H9 (cell line): ENCODE results near the gene TSPAN9. TPM values are rescaled to one million over a fixed set of nuclear protein-coding genes. Genes with fewer than 3 reads are reported as not detected.

Source experiments
- DNase-seq: peaks from one replicate; pipeline ENCODE4 v3.0.0-alpha.2; 2017
- H2AFZ ChIP-seq: one replicate; pipeline ENCODE4 v1.6.1; 2013; ENCODE audit warnings: mild to moderate bottlenecking, low read length, control low read depth, moderate library complexity
- H2AK5ac ChIP-seq: 2 replicates; pipeline ENCODE4 v1.6.1; 2013; ENCODE audit warnings: low read length, control low read depth, mixed read lengths; ENCODE audit not compliant: insufficient read length
- H2BK120ac ChIP-seq: one replicate; pipeline ENCODE4 v1.6.1; 2013; ENCODE audit warnings: low read depth, mild to moderate bottlenecking, low read length, control low read depth, inconsistent platforms; ENCODE audit not compliant: poor library complexity, severe bottlenecking
- H2BK12ac ChIP-seq: 2 replicates; pipeline ENCODE4 v1.6.1; 2013; ENCODE audit warnings: low read length, control low read depth, mixed read lengths, low read depth; ENCODE audit not compliant: insufficient read length
- H2BK15ac ChIP-seq: 2 replicates; pipeline ENCODE4 v1.6.1; 2013; ENCODE audit warnings: low read depth, low read length, control low read depth
- H2BK20ac ChIP-seq: one replicate; pipeline ENCODE4 v1.6.1; 2013; ENCODE audit warnings: low read depth, mild to moderate bottlenecking, low read length, control low read depth, inconsistent platforms; ENCODE audit not compliant: poor library complexity, severe bottlenecking
- H2BK5ac ChIP-seq: 2 replicates; pipeline ENCODE4 v1.6.1; 2013; ENCODE audit warnings: low read length, control low read depth, mixed read lengths; ENCODE audit not compliant: insufficient read length
- H3K14ac ChIP-seq: 2 replicates; pipeline ENCODE4 v1.6.1; 2013; ENCODE audit warnings: low read length, control low read depth; ENCODE audit not compliant: insufficient read depth
- H3K18ac ChIP-seq: 2 replicates; pipeline ENCODE4 v1.6.1; 2013; ENCODE audit warnings: low read depth, mild to moderate bottlenecking, mixed read lengths, low read length, control low read depth; ENCODE audit not compliant: insufficient read length
- H3K23ac ChIP-seq: 2 replicates; pipeline ENCODE4 v1.6.1; 2013; ENCODE audit warnings: low read length, control low read depth, mixed read lengths, low read depth; ENCODE audit not compliant: insufficient read length
- H3K23me2 ChIP-seq: 2 replicates; pipeline ENCODE4 v1.6.1; 2013; ENCODE audit warnings: low read depth, mild to moderate bottlenecking, mixed read lengths, low read length, control low read depth; ENCODE audit not compliant: insufficient read length, poor library complexity, severe bottlenecking
- H3K27ac ChIP-seq: 2 replicates; pipeline ENCODE4 v1.5.1; 2013; ENCODE audit warnings: low read length, control low read depth, mixed read lengths, low read depth; ENCODE audit not compliant: insufficient read length
- H3K27me3 ChIP-seq: 2 replicates; pipeline ENCODE4 v1.6.1; 2013; ENCODE audit warnings: low read length, control low read depth, inconsistent platforms; ENCODE audit not compliant: insufficient read depth
- H3K4ac ChIP-seq: 2 replicates; pipeline ENCODE4 v1.6.1; 2013; ENCODE audit warnings: low read depth, mild to moderate bottlenecking, control low read depth, inconsistent platforms, low read length, moderate library complexity
- H3K4me1 ChIP-seq: 2 replicates; pipeline ENCODE4 v1.6.1; 2013; ENCODE audit warnings: low read length, control low read depth, inconsistent platforms; ENCODE audit not compliant: insufficient read depth
- H3K4me2 ChIP-seq: 2 replicates; pipeline ENCODE4 v1.6.1; 2013; ENCODE audit warnings: low read length, control low read depth, mixed read lengths; ENCODE audit not compliant: insufficient read length, insufficient read depth
- H3K56ac ChIP-seq: 2 replicates; pipeline ENCODE4 v1.6.1; 2013; ENCODE audit warnings: low read depth, mild to moderate bottlenecking, mixed read lengths, low read length, control low read depth; ENCODE audit not compliant: insufficient read length
- H3K79me1 ChIP-seq: 2 replicates; pipeline ENCODE4 v1.6.1; 2013; ENCODE audit warnings: low read depth, mild to moderate bottlenecking, moderate library complexity, low read length, control low read depth, inconsistent platforms; ENCODE audit not compliant: insufficient read depth, poor library complexity, severe bottlenecking
- H3K79me2 ChIP-seq: 2 replicates; pipeline ENCODE4 v1.6.1; 2013; ENCODE audit warnings: low read length, control low read depth, inconsistent platforms; ENCODE audit not compliant: insufficient read depth
- H3K9ac ChIP-seq: 2 replicates; pipeline ENCODE4 v1.6.1; 2013; ENCODE audit warnings: low read length, control low read depth, mixed read lengths; ENCODE audit not compliant: insufficient read length; ENCODE audit errors: extremely low read depth
- H3K9me3 ChIP-seq: one replicate; pipeline ENCODE4 v1.6.1; 2013; ENCODE audit warnings: low read depth, low read length, inconsistent platforms; ENCODE audit not compliant: control insufficient read depth
- H3T11ph ChIP-seq: one replicate; pipeline ENCODE4 v1.6.1; 2013; ENCODE audit warnings: mild to moderate bottlenecking, low read length, control low read depth, inconsistent platforms
- H4K20me1 ChIP-seq: one replicate; pipeline ENCODE4 v1.6.1; 2013; ENCODE audit not compliant: control insufficient read depth, insufficient read length, insufficient read depth
- H4K5ac ChIP-seq: 2 replicates; pipeline ENCODE4 v1.6.1; 2013; ENCODE audit warnings: low read depth, mild to moderate bottlenecking, mixed read lengths, low read length, control low read depth; ENCODE audit not compliant: insufficient read length
- H4K8ac ChIP-seq: replicated peaks from 2 replicates; pipeline ENCODE4 v1.6.1; 2013; ENCODE audit warnings: low read length, control low read depth, mixed read lengths, low read depth; ENCODE audit not compliant: insufficient read length
- H4K91ac ChIP-seq: 2 replicates; pipeline ENCODE4 v1.6.1; 2013; ENCODE audit warnings: low read depth, mild to moderate bottlenecking, moderate library complexity, mixed read lengths, low read length, control low read depth; ENCODE audit not compliant: insufficient read length
- H3K27ac Mint-ChIP-seq, 3 experiments: 2 replicates in 2 of 3; 3 replicates in 1 of 3; pipeline ENCODE4 v1.8.0; 2020 to 2021; ENCODE audit warnings: mixed read lengths in 3 of 3, mild to moderate bottlenecking in 1 of 3, moderate library complexity in 1 of 3
- H3K27me3 Mint-ChIP-seq: 2 replicates; pipeline ENCODE4 v1.8.0; 2021; ENCODE audit warnings: low read depth, mild to moderate bottlenecking, moderate library complexity, mixed read lengths
- H3K36me3 Mint-ChIP-seq, 3 experiments: 2 replicates in 2 of 3; 3 replicates in 1 of 3; pipeline ENCODE4 v1.8.0; 2020 to 2021; ENCODE audit warnings: low read depth in 3 of 3, mixed read lengths in 3 of 3; ENCODE audit not compliant: insufficient read depth in 1 of 3
- H3K4me1 Mint-ChIP-seq, 2 experiments: 2 replicates each; pipeline ENCODE4 v1.8.0; 2020; ENCODE audit warnings: mixed read lengths in 2 of 2
- H3K4me3 Mint-ChIP-seq, 2 experiments: 2 replicates in 1 of 2; 3 replicates in 1 of 2; pipeline ENCODE4 v1.8.0; 2020 to 2021; ENCODE audit warnings: mild to moderate bottlenecking in 2 of 2, mixed read lengths in 2 of 2, moderate library complexity in 1 of 2
- H3K9me3 Mint-ChIP-seq, 2 experiments: 2 replicates in 1 of 2; 3 replicates in 1 of 2; pipeline ENCODE4 v1.8.0; 2020; ENCODE audit warnings: mild to moderate bottlenecking in 2 of 2, mixed read lengths in 2 of 2, moderate library complexity in 1 of 2
- WGBS: extraction: QIAGEN DNeasy Blood & Tissue Kit; methylation state at CpG from one replicate; pipeline ENCODE4 v1.1.7; 2013; ENCODE audit warnings: missing lambda C conversion rate, low lambda C conversion rate, mixed read lengths; ENCODE audit not compliant: insufficient read length; ENCODE audit errors: extremely low coverage; 5-methylcytosine and 5-hydroxymethylcytosine counted together
- total RNA-seq: library from RNA; stranded (reverse); gene quantifications from 2 replicates; pipeline ENCODE4 v1.2.1, GENCODE V29; 2021
- TF ChIP-seq, protein P1 (sequence below): fragments of 200-600 bp; sonication (generic); conservative IDR thresholded peaks from 3 replicates; pipeline ENCODE4 v1.8.0; 2021; ENCODE audit warnings: antibody characterized with exemption, mild to moderate bottlenecking

Gene TSPAN9
- total RNA-seq, 1 experiment from 2014 or later: 19.0 TPM

DNA sequence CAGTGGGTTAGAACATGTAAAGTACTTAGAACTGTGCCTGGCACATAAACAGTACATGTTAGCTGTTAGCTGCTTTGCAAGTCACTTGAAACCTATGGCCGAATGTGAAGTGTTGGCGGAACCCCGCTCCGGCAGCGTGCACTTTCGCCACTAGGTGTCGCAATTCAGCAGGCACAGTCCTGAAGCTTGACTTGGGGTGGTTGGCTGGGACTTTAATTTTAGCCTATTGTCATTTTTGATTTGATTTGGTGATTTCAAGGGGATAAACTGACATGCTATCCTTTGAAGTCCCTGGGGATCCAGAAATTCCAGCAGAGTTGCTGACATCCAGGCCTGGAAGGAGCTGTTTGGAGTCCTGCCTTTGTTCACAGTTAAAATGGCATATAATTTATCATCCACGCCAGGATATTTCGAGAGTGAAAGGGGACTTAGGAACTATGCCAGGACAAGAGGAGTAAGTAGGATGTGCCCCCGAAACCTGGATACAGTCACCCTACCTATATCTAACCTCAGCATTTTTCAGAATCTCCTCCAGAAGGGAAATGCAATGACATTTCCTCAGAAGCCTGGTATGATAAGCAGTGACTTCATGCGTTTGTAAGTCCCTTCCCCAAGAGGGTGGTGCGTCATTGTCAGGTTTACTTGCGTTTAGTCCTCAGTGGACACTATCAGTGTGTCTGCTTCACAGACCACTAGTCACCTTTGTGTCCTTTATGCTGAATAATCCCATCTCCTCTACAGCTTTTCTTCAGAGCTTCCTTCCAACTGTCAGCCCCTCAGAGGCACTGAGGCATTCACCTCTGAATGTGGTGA, 3.5 kb upstream of the TSPAN9 start:
- Histone ChIP-seq H3K4ac (no peak overlapping the region), H2AFZ (no peak overlapping the region), H3K9me3 (no peaks in the 10 kb centered on the region), H3K4me1 (no peaks in the 10 kb centered on the region), H4K5ac (no peak overlapping the region), H2BK15ac (no peak overlapping the region), H3K79me2 (no peaks in the 10 kb centered on the region), H3K27me3 (no peaks in the 10 kb centered on the region; the same call in 1 of the 2 replicates), H3K79me1 (no peaks in the 10 kb centered on the region), H3K56ac (no peak overlapping the region), H3K23me2 (peaks cover 4% of the 10 kb centered on the region), H3K14ac (no peak overlapping the region), H2AK5ac (no peak overlapping the region), H4K8ac (no peak overlapping the region), H3K23ac (no peak overlapping the region), H4K91ac (no peak overlapping the region), H3K18ac (no peak overlapping the region), H3K4me2 (no peak overlapping the region), H2BK120ac (no peak overlapping the region), H2BK20ac (no peak overlapping the region), H3K27ac (no peak overlapping the region), H4K20me1 (no peaks in the 10 kb centered on the region), H3K9ac (no peak overlapping the region), H3T11ph (no peak overlapping the region), H2BK12ac (no peak overlapping the region), H2BK5ac (no peak overlapping the region)
- Mint-ChIP-seq H3K27me3 (peaks cover 25% of the 10 kb centered on the region), H3K36me3 (no peaks in the 10 kb centered on the region), H3K4me3 (no peak overlapping the region), H3K27ac (no peak overlapping the region), H3K4me1 (peaks cover 8% of the 10 kb centered on the region in 2 experiments), H3K9me3 (no peaks in the 10 kb centered on the region)
- no CpG with 5 or more reads among the region's 13 CpGs for WGBS
- peak; percentile 93 for DNase-seq
- TF ChIP-seq, protein P1, sequence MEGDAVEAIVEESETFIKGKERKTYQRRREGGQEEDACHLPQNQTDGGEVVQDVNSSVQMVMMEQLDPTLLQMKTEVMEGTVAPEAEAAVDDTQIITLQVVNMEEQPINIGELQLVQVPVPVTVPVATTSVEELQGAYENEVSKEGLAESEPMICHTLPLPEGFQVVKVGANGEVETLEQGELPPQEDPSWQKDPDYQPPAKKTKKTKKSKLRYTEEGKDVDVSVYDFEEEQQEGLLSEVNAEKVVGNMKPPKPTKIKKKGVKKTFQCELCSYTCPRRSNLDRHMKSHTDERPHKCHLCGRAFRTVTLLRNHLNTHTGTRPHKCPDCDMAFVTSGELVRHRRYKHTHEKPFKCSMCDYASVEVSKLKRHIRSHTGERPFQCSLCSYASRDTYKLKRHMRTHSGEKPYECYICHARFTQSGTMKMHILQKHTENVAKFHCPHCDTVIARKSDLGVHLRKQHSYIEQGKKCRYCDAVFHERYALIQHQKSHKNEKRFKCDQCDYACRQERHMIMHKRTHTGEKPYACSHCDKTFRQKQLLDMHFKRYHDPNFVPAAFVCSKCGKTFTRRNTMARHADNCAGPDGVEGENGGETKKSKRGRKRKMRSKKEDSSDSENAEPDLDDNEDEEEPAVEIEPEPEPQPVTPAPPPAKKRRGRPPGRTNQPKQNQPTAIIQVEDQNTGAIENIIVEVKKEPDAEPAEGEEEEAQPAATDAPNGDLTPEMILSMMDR: peak; percentile 99
